Gastrocnemius medialis (tissue), 4 donors: ENCODE measurements around the gene FAM107B. TPM values are rescaled to one million over a fixed set of nuclear protein-coding genes. Genes with fewer than 3 reads are reported as not detected.

Experiments
- ATAC-seq, 2 donors: fragments of 150-250 bp; one replicate each; pipeline ENCODE4 v1.9.1; 2016
- DNase-seq, 2 donors: peaks; one replicate each; pipeline ENCODE4 v3.0.0-alpha.2; 2019
- H3K27ac ChIP-seq, 4 donors: fragments of 200-600 bp; sonication (generic); 1 replicate in 1 of 4; 2 replicates in 3 of 4; pipeline ENCODE4 v1.5.1; 2016 to 2018; ENCODE audit warnings: mild to moderate bottlenecking in 2 of 4, moderate library complexity in 1 of 4
- H3K27me3 ChIP-seq, 3 donors: fragments of 200-600 bp; sonication (generic) in 2 of 3; 1 replicate in 1 of 3; 2 replicates in 2 of 3; pipeline versions ENCODE4 v1.5.1 to v1.6.0; 2016 to 2019; ENCODE audit warnings: mild to moderate bottlenecking in 1 of 3, moderate library complexity in 1 of 3
- H3K36me3 ChIP-seq, 2 donors: fragments of 200-600 bp; sonication (generic) in 1 of 2; one replicate each; pipeline ENCODE4 v1.5.1; 2017 to 2018
- H3K4me1 ChIP-seq, 2 donors: fragments of 200-600 bp; sonication (generic) in 1 of 2; one replicate each; pipeline ENCODE4 v1.5.1; 2016 to 2017; ENCODE audit warnings: mild to moderate bottlenecking in 2 of 2
- H3K4me3 ChIP-seq, 4 donors: fragments of 200-600 bp; sonication (generic) in 3 of 4; 1 replicate in 1 of 4; 2 replicates in 3 of 4; pipeline ENCODE4 v1.5.1; 2016 to 2019; ENCODE audit warnings: mild to moderate bottlenecking in 2 of 4
- H3K9me3 ChIP-seq, 3 donors: fragments of 200-600 bp; sonication (generic) in 2 of 3; 1 replicate in 1 of 3; 2 replicates in 2 of 3; pipeline ENCODE4 v1.5.1; 2016 to 2019
- CTCF ChIP-seq, 5 experiments: fragments of 450-650 bp in 3 of 5; fragments of 200-600 bp in 2 of 5; sonication (generic) in 2 of 5; IDR thresholded peaks in 4 of 5; conservative IDR thresholded peaks in 1 of 5; 1 replicate in 4 of 5; 2 replicates in 1 of 5; pipeline ENCODE4 v1.5.1; 2016 to 2019; ENCODE audit warnings: antibody characterized with exemption in 5 of 5, mild to moderate bottlenecking in 3 of 5, moderate library complexity in 3 of 5
- POLR2A ChIP-seq, 2 donors: fragments of 450-650 bp; IDR thresholded peaks; one replicate each; pipeline ENCODE4 v1.6.1; 2017; ENCODE audit warnings: antibody characterized with exemption in 2 of 2, mild to moderate bottlenecking in 2 of 2, moderate library complexity in 2 of 2
- in situ Hi-C, 4 donors: fragments of 200-750 bp; cut with MboI; loops; one replicate each; pipeline versions ENCODE4 v1.15.0 to v1.8.0; 2017; ENCODE audit warnings: low sequenced_read_pairs in 4 of 4
- intact Hi-C: fragments of 100-400 bp; cut with DNase I; formaldehyde crosslinking; loops from one replicate; pipeline ENCODE4 v1.15.1; 2023; ENCODE audit warnings: low total_unique reads
- total RNA-seq, 4 donors: library from RNA; depleted of rRNA; stranded (reverse); fragments of >200 nt; gene quantifications; one replicate each; pipeline versions ENCODE4 v1.1.0 to v1.2.3, GENCODE V29; 2016

FAM107B gene
- total RNA-seq, 4 donors from 2014 or later: 1.5 to 3.7 (median 2.6) TPM

GRCh38 chr10:14519785-14520184 lies 254.9 kb downstream of the FAM107B start:
- DNase-seq (no peak), ATAC-seq (no peak)
- Histone ChIP-seq H3K9me3 (no peaks in the 10 kb centered on the region), H3K27me3 (no peaks in the 10 kb centered on the region), H3K27ac (no peak overlapping the region), H3K4me1 (no peaks in the 10 kb centered on the region), H3K36me3 (no peaks in the 10 kb centered on the region), H3K4me3 (no peak overlapping the region)
- intact Hi-C loops (no loop called here), in situ Hi-C loops (no loop called here)
- TF ChIP-seq CTCF (IDR thresholded peaks at IDR 0.05 in 4 of 5, conservative IDR thresholded peaks at IDR 0.05 in 1 of 5) (no peak), POLR2A (IDR thresholded peaks at IDR 0.05) (no peak)

- no peaks in the 10 kb centered on the region for H3K27me3 ChIP-seq
- intact Hi-C loops: no loop called here
- ATAC-seq (no peak), DNase-seq (no peak)
- in situ Hi-C loops: no loop called here
- H3K4me1 ChIP-seq: no peaks in the 10 kb centered on the region
- H3K4me3 ChIP-seq: no peak overlapping the region
- no peaks in the 10 kb centered on the region for H3K9me3 ChIP-seq
- H3K36me3 ChIP-seq: no peaks in the 10 kb centered on the region
- TF ChIP-seq POLR2A (IDR thresholded peaks at IDR 0.05) (no peak), CTCF (IDR thresholded peaks at IDR 0.05 in 4 of 5, conservative IDR thresholded peaks at IDR 0.05 in 1 of 5) (no peak)
- no peak overlapping the region for H3K27ac ChIP-seq
Measured at GRCh38 chr10:14518149-14518548, 256.5 kb downstream of the FAM107B start.

- H3K4me3 ChIP-seq: no peak overlapping the region
- no peaks in the 10 kb centered on the region for H3K4me1 ChIP-seq
- no peak for ATAC-seq
- intact Hi-C loops (no loop called here), in situ Hi-C loops (no loop called here)
- H3K9me3 ChIP-seq: no peaks in the 10 kb centered on the region
- no peaks in the 10 kb centered on the region for H3K36me3 ChIP-seq
- H3K27me3 ChIP-seq: no peaks in the 10 kb centered on the region
- no peak for DNase-seq
- H3K27ac ChIP-seq: no peak overlapping the region
- no peak for TF ChIP-seq CTCF (IDR thresholded peaks at IDR 0.05 in 4 of 5, conservative IDR thresholded peaks at IDR 0.05 in 1 of 5)
- TF ChIP-seq POLR2A (IDR thresholded peaks at IDR 0.05): no peak
Measured at GRCh38 chr10:14513123-14513522, 261.6 kb downstream of the FAM107B start.

- in situ Hi-C loops: no loop called here
- no peaks in the 10 kb centered on the region for H3K36me3 ChIP-seq
- no peak for ATAC-seq
Measured at GRCh38 chr10:14510346-14510745, 264.4 kb downstream of the FAM107B start.

More at GRCh38 chr10:14510346-14510745, 264.4 kb downstream of the FAM107B start:
- H3K27ac ChIP-seq: no peak overlapping the region
- H3K4me3 ChIP-seq: no peak overlapping the region
- no peaks in the 10 kb centered on the region for H3K4me1 ChIP-seq
- no peak for DNase-seq
- TF ChIP-seq CTCF (IDR thresholded peaks at IDR 0.05 in 4 of 5, conservative IDR thresholded peaks at IDR 0.05 in 1 of 5) (no peak), POLR2A (IDR thresholded peaks at IDR 0.05) (no peak)
- no peaks in the 10 kb centered on the region for H3K27me3 ChIP-seq
- H3K9me3 ChIP-seq: no peaks in the 10 kb centered on the region
- intact Hi-C loops: no loop called here
